Upper lobe of right lung (tissue), 1 donor: ENCODE data around the gene DYNC2I2. TPM values are rescaled to one million over a fixed set of nuclear protein-coding genes. Genes with fewer than 3 reads are reported as not detected.
A peak's percentile ranks its signal among the peaks of the same experiment; 100 is the strongest.
"Not testable (repeated sequence)": the region's sequence is repeated elsewhere in the genome, so short reads cannot be mapped to it uniquely, and the experiment has no call there.

Experiments used
- ATAC-seq: fragments of 200-7000 bp; cut with Tn5 transposase; one replicate; pipeline ENCODE4 v1.9.1; 2020; ENCODE audit warnings: mild to moderate bottlenecking, moderate library complexity
- DNase-seq: peaks from one replicate; pipeline ENCODE4 v3.0.0-alpha.2; 2020
- H3K27ac ChIP-seq: fragments of 200-600 bp; one replicate; pipeline ENCODE4 v1.8.0; 2022
- H3K27me3 ChIP-seq: fragments of 200-600 bp; one replicate; pipeline ENCODE4 v1.8.0; 2022; ENCODE audit warnings: mild to moderate bottlenecking
- H3K36me3 ChIP-seq: fragments of 200-600 bp; one replicate; pipeline ENCODE4 v1.8.0; 2022
- H3K4me1 ChIP-seq: fragments of 200-600 bp; one replicate; pipeline ENCODE4 v1.8.0; 2022
- H3K4me3 ChIP-seq: fragments of 200-600 bp; one replicate; pipeline ENCODE4 v1.8.0; 2022; ENCODE audit warnings: mild to moderate bottlenecking
- H3K9me3 ChIP-seq: fragments of 200-600 bp; one replicate; pipeline ENCODE4 v1.8.0; 2022
- CTCF ChIP-seq: fragments of 200-600 bp; IDR thresholded peaks from one replicate; pipeline ENCODE4 v1.8.0; 2022; ENCODE audit warnings: antibody characterized with exemption
- intact Hi-C: fragments of 100-400 bp; cut with DNase I; formaldehyde crosslinking; loops from one replicate; pipeline ENCODE4 v1.11.0; 2022
- total RNA-seq: library from RNA; stranded (reverse); fragmentation: NEBNext Ultra II Directional; extraction: Animal tissue kit (Norgen Biotek cat#: 25700); gene quantifications from one replicate; pipeline ENCODE4 v1.2.1, GENCODE V29; 2021
- donor health status: DM: no; HTN: yes; CAD: no; lungs with severe emphysema.

The DYNC2I2 gene
- total RNA-seq, 1 donor from 2014 or later = 37.3 TPM

DNA sequence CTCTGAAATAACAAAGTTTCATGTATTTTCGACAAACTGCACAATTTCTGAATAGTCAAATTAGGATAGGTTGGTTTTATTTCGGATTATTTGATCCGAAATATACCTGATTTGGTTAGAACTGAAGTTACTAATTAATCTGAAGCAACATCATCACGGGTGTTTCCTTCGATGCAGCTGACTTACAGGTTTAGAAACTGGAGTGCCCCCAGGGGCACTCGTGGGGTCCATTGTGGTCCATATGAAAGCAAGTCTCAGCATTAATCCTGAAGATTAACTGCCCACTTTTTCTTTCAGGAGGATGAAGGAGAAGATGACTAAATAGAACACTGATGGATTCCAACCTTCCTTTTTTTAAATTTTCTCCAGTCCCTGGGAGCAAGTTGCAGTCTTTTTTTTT, 37.7 kb upstream of the DYNC2I2 start:
- Histone ChIP-seq H3K27me3 (no peaks in the 10 kb centered on the region), H3K4me1 (peaks cover 10% of the 10 kb centered on the region), H3K9me3 (no peaks in the 10 kb centered on the region), H3K36me3 (peaks cover 56% of the 10 kb centered on the region), H3K4me3 (no peak overlapping the region), H3K27ac (no peak overlapping the region)
- intact Hi-C loops = no loop called here
- ATAC-seq = no peak
- DNase-seq = no peak
- no peak for TF ChIP-seq CTCF

GRCh38 chr9:128693738-128694137, 37.1 kb upstream of the DYNC2I2 start:
- H3K27me3 ChIP-seq, DNase-seq, H3K9me3 ChIP-seq, H3K27ac ChIP-seq, H3K4me1 ChIP-seq, intact Hi-C loops, H3K4me3 ChIP-seq, ATAC-seq: not testable (repeated sequence)
- H3K36me3 ChIP-seq = peaks cover 56% of the 10 kb centered on the region

GRCh38 chr9:128690684-128691034, 34.0 kb upstream of the DYNC2I2 start:
- no peak for ATAC-seq
- no peak for TF ChIP-seq CTCF
- H3K36me3 ChIP-seq = peaks cover 44% of the 10 kb centered on the region
- peaks cover 30% of the 10 kb centered on the region for H3K4me1 ChIP-seq
- no peaks in the 10 kb centered on the region for H3K27me3 ChIP-seq
- intact Hi-C loops = no loop called here
- peak overlapping the region; percentile 30 for H3K27ac ChIP-seq
- DNase-seq = no peak
- H3K4me3 ChIP-seq = peak overlapping the region; percentile 64
- H3K9me3 ChIP-seq = no peaks in the 10 kb centered on the region

DNA sequence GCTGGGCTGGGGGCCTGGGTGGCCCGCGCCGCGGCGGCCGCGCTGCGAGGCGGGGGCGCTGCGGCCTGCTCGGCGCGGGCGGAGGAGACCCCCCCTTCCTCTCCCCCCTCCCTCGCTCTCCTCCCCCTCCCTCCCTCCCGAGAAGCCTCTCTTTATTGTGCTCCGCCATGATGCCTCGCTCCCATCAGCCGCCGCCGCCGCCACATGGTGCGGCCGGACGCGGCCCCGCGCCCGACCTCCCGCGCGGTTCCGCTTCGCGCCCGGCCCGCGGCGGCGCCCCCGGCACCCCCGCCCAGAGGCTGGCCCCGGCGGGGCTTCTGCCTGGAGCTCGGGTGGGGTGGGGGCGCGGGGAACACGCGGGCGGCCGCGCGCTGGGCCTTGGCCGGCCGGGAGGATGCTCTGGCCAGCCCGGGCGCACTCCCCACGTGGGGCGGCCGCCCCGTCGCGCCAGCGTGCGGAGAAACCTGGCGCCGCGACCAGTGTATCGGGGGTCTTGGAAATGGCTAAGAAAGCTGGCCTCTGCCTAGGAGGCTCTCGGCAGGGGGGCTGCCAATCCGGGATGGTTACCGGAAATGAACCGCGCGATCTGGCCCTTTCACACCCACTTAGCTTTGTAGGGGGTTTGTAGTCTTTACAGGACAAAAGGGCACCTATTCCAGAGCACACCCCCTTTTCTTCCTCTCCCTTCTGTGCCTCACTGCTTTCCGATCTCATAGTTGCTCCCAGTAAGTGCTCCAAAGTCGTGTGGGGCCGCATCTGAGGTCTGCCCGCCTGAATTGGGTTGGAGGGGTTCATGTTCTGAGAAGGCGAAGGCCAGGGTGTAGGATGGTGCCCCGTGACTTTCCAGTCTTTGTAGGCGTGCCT, 33.4 kb upstream of the DYNC2I2 start:
- no peaks in the 10 kb centered on the region for H3K9me3 ChIP-seq
- DNase-seq = no peak

GRCh38 chr9:128689293-128689774, 32.7 kb upstream of the DYNC2I2 start:
- TF ChIP-seq CTCF = no peak
- peak; percentile 43 for ATAC-seq
- Histone ChIP-seq H3K4me3 (peak overlapping the region; percentile 62), H3K27me3 (no peaks in the 10 kb centered on the region), H3K36me3 (peaks cover 32% of the 10 kb centered on the region), H3K27ac (peak overlapping the region; percentile 78), H3K9me3 (no peaks in the 10 kb centered on the region), H3K4me1 (peaks cover 42% of the 10 kb centered on the region)
- intact Hi-C loops = no loop called here
- DNase-seq = no peak

More for the DNA sequence above, 33.4 kb upstream of the DYNC2I2 start:
- TF ChIP-seq CTCF = no peak
- Histone ChIP-seq H3K4me3 (peak overlapping the region; percentile 64), H3K27me3 (no peaks in the 10 kb centered on the region), H3K27ac (peak overlapping the region; percentile 30), H3K4me1 (peaks cover 36% of the 10 kb centered on the region), H3K36me3 (peaks cover 39% of the 10 kb centered on the region)
- ATAC-seq = no peak
- intact Hi-C loops = no loop called here

DNA sequence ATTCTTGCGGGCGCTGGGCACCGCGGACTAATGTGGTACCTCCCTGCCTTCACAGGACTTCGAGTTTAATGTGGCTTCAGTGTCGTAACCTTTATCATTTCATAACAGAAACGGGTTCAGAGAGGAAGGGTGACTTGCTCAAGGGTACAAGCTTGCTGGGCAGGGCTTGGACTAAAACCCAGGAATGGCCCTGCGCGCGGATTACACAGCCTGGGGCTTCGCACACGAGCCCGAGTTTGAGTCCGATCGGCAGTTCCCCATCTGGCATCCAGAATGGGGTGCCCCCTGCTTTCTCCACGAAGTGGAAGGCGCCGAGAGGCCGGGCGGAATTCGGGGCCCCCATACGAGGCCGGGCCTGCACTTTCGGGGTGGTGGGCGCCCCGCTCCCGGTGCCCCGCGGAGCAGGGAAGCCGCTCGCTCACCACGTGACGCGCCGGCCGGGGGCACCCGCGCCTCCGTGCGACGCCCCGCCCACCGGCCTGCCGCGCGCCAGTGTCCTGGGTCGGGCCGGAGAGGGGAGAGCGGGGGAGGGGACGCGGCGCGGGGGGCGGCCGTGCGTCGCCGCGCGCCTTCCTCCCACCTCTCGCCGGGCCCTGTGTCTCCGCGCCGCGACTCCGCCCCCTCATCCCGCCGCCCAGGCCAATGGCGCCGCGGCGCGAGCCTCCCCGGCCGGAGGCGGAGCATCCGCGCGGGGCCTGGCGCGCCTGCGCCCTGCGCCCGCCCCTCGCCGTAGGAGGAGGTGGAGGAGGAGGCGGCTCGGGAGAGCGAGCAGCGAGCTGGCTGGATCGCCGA, 32.0 kb upstream of the DYNC2I2 start, which contains the start of gene SET:
Gene SET (plus strand): TSS at position 722 of the 792 bp plus-strand sequence. CDS start 361 bp downstream, outside the sequence.
- intact Hi-C loops = no loop called here
- no peak for TF ChIP-seq CTCF
- Histone ChIP-seq H3K9me3 (no peaks in the 10 kb centered on the region), H3K36me3 (peaks cover 26% of the 10 kb centered on the region), H3K4me3 (peak within 1 kb of the TSS; percentile 75), H3K4me1 (peaks cover 42% of the 10 kb centered on the region), H3K27me3 (no peaks in the 10 kb centered on the region), H3K27ac (peak within 1 kb of the TSS; percentile 96)
- peak; percentile 99 for DNase-seq
- peak; percentile 92 for ATAC-seq
